NCI-H82 treated with DMSO at 0.1 percent for 48 hours (cell line): Measurements from ENCODE around the gene ALX4.

Experiments
- DNase-seq: peaks from one replicate; lab custom pipeline; 2025; ENCODE audit not compliant: unreplicated experiment; lab: John Stamatoyannopoulos, UW

ALX4 gene

DNA sequence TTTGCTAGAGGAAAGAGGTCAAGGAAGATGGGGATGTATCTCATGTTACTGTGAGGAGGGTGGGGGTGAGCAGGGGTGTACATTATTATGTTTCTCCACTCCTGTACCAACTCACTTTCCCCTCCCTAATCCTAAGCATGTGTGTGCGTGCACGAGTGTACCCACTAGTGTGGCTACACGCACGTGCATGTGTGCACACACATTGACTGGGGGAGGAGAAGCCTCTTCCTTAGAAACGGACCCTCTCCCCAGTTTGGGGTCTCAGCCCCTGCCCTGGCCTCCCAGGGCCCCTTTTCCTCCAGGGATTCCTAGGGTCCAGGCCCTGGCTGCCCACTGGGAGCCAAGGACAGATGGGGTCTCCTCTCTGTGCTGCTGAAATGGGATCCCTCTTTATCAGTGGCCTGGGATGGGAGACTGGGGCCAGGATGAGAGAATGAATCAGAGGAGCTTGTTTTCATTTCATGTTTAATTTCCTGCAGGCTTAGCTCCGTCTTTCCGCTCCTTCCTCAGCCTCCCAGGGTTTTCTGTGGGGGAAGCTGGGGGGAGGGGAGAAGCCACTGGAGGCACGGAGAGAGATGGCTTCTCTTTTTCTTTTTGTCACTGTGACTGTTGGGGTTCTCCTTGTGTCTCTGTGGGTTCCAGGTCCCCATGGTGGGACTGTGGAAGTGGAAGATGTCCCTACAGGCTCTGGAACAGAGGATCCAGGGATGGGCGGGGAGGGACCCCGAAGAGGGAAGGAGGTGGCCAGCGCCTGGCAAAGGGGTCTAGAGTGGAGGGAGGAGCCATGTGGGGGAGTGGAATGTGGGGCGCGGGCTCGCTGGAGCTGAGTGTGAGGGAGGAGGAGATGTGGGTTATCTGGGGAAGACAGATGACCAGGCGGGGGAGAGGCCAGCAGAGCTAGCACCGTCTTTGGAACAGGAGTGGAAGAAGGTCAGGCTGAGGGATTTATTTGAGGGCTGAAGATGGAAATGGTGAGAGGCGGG is 40.3 kb downstream of the ALX4 start:
- DNase-seq = no peak

DNA sequence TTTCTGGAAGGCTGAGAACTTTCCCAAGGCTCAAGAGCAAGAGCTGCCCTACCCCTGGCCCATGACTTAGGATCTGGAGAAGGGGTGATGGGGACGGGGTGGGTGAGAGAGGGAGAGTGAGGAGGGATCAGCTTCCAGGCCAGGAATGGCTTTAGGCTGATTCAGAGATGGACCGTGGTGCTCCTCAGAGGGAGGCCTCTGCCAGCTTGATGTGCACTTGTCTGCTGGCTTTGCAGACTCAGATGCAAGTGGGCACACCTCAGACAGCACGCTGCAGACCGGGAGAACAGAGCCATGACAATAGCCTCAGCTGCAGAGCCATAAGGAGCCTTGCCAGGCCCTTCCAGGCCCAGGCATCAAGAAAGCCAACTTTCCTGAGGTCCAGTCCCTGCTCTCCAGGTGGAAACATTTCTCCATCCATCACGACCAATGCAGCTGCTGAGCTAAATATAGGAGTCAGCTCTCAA is 41.3 kb downstream of the ALX4 start:
- no peak for DNase-seq

- no peak for DNase-seq
Measured at GRCh38 chr11:44267750-44268613, 42.0 kb downstream of the ALX4 start.

DNA sequence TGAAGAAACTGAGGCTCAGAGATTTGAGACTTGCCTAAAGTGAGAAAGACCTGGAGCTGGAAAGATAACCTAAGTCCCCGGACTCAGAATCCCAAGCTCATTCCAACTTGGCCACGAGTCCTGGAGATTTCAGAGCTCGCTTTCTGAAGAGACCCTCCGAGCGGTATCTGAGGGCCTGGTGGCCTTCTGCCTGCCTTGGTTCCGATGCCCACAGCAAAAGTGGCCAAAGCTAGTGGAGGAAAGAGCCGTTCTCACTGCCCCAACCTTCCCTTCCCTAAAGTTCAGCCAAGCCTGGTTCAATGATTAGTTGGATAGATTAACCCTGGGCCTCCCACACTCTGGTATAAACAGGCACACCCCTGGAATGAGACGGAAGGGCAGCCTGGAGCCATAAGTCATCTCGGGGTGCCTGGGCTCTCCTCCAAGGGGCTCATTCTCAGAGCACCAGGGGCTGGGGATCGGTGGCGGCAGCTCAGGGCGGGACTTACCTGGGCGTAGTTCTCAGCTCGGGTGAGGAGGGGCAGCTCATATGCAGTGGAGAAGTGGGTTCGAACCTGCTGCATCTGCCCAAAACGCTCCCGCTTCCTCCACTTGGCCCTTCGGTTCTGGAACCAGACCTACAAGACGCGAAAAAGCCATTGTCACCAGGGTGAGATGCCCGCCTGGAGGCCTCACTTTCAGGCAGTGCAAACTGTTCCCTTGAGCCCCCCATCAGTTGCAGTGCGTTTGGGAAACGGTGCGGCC is 42.8 kb downstream of the ALX4 start:
- DNase-seq = no peak

DNA sequence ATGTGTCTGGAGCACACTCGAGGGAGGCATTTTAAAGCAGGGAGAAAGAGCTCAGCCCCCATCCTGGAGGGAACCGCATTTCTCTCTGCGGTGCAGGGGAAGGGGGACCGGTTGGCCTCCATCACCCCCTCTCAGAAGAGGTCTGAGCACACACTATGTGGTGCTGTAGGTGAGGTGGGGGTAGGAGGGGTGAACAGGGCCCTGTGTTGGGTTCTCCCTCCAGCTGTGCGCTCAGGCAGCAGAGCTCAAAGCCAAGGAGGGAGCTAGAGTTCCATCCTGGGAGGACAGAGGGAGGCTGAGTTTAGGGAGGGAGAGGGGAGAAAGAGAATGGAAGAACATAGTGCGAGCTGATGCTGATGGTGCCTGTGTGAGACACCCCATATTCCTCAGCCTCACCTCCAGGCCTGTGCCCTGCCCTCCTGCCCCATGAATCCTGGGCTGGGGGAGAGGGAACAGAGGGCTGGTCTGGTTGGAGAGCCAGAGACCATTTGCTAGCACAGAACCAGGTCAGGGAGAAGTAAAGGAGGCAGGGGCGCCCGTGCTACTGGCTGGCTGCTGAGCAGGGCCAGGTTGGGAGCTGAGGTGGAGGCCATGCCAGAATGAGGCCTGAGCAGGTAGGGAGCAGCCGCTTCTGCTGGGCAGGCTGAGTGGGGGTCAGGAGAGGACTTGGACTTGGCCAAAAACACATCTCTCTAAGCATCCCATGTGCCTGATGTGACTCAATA is 43.7 kb downstream of the ALX4 start:
- DNase-seq = no peak

DNA sequence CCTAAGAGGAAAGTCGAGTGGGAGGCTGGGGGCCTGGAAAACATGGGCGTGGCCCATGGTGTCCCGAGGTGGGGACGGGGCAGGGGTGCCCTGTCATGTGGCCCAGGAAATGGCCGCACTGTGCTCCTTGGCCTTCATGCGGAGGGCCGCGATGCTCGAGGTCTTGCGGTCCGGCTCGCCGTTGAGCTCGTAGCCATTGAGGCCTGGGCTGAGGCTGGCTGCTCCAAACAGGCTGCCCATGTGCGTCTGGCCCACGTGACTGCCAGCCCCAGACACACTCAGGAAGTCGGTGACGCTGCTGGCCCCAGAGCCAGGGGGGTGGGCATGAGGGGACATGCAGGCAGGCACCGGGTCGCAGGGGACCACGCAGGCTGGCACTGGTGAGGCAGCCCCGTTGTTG is 45.2 kb downstream of the ALX4 start:
- no peak for DNase-seq

GRCh38 chr11:44264438-44264749 is 45.5 kb downstream of the ALX4 start:
- no peak for DNase-seq

GRCh38 chr11:44263738-44264437 is 46.1 kb downstream of the ALX4 start:
- DNase-seq = no peak

DNA sequence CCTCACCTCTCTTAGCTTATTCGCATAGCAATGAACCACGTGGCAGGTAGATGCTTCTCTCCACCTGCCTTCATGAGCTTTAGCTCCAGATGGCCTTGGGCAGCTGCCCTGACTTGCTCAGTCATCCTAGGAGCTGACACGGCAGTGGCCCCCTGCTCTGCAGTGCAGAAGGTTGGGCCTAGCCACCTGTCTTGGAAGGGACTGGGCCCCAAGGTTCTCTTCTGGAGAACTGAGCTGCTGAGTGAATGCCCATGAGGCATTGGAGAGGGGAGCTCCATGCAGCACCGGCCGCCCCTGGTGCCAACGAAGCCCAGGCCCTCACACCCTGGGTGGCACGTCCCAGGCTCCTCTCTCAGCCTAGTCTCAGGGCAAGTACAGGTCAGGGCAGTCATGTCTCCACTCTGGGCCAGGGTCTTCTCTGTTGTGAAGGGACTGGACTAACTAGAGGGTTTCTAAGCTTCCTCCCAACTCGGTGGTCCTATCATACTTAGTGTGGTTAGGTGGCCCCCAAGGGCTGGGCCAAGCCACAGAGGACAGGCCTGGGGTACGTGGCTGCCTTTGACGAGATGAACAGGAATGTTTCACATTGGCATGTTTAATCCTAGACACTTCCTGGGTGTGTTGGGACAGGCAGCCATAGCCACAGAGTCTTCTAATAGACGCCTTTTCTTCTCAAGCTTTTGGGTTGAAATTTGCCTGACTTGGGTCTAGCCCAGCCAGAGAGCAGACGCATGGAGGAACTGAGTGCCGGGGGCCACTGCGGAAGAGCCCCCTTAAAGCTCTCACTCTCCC is 47.9 kb downstream of the ALX4 start:
- DNase-seq = no peak

DNA sequence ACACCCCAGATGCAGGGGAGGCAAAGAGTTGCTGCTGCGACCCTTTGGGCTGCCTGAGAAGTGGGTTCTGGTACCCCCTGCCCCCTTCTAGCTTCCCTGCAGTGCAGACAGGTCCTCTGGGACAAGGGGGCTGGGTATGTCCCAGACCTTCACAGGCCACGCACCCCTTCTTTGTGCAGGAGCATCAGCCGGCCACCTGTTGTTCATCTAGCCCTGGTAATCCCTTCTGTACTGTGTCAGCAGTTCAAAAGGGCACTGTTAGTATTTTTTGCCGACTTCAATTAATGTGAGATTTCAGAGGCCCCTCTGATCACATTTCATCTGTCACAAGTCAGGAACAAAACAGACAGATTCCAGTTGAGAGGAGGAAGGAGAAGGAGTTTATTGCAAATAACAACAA is 49.9 kb downstream of the ALX4 start:
- no peak for DNase-seq

DNA sequence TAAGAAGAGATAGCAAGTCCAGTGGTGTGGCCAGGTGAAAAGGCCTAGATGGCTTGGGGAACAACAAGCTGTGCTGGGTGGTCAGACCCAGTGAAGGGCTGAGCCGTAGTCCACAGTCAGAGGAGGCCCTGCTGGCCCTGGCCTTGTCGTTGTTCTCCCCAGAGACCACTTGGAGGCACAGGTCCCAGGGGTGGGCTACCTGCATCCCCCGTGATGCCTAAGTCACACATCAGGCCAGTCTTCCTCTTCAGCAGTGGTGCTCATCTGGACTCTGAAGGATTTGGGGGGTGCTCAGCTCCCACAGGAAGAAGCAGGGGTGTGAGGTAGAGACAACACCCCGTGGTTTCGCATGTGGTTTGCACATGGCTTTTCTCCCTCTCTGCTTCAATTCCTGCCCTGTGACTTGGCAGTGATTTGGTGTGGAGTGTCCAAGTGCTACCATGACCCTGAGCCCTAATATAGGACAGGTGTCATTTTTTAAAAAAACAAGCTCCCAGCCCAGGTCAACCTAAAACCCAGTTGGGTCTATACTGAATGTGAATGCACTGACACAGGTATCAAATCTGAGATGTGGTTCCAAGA is 51.0 kb downstream of the ALX4 start:
- DNase-seq = no peak

DNA sequence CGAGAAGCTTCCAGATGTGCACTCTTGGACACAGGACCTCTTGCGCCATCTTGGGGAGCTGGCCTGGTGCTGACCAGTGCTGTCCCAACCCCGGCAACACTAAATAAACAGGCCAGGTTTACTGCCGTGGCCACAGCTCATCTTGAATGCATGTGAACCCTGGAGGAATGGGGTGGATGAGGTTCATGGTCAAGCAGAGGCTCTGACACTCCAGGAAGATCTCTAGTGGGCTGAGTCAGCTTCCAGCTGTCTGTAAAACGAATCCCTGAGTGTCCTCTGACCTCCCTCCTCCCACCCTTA is 51.8 kb downstream of the ALX4 start:
- no peak for DNase-seq

- DNase-seq = no peak
Measured at GRCh38 chr11:44257338-44258189, 52.4 kb downstream of the ALX4 start.

- no peak for DNase-seq
Measured at GRCh38 chr11:44256673-44257291, 53.2 kb downstream of the ALX4 start.

GRCh38 chr11:44255406-44256071 is 54.4 kb downstream of the ALX4 start:
- no peak for DNase-seq

DNA sequence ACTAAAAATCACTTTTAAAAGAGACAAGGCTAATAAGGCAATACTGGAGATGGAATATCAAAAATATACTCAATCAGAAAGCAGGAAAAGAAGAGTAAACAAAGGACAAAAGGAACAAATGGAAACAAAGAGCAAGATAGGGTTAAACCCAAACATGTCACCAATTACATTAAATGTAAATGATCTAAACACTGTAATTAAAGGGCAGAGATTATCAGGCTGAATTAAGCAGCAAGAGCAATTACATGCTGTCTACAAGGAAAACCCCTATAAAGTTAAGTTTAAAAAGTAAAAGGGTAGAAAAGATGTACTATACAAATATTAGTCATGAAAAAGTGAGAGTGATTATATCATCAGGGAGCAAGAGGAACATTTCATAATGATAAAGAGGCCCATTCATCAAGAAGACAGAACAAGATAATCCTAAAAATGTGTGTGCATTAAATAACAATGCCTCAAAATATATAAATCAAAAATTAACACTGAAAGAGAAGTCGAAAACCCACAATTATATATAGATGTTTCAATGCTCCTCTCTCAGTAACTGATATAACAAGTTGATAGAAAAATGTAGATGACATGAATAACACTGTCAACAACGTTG is 56.8 kb downstream of the ALX4 start:
- DNase-seq = no peak

- no peak for DNase-seq
Measured at GRCh38 chr11:44250421-44250820, 59.5 kb downstream of the ALX4 start.
